ENCODE measurements around the gene PLCB1.
A peak's percentile ranks its signal among the peaks of the same experiment; 100 is the strongest.

Gene PLCB1

GRCh38 chr20:8310618-8311017 lies 178.6 kb downstream of the PLCB1 start:
- no peak for DNase-seq (ENCODE audit: low read depth)

GRCh38 chr20:8313073-8313472 lies 181.0 kb downstream of the PLCB1 start:
- H3K4me3 ChIP-seq (ENCODE audit: low read depth, low read length), result no peak overlapping the region
- TF ChIP-seq MYC (IDR thresholded peaks at IDR 0.05; ENCODE audit: low read depth, low read length), result no peak
- TF ChIP-seq POLR2A (IDR thresholded peaks at IDR 0.05; ENCODE audit: extremely low read depth, insufficient read length), result no peak
- no peak for TF ChIP-seq CTCF (IDR thresholded peaks at IDR 0.05; ENCODE audit: low read depth, low read length)
- no peak for TF ChIP-seq MAX (IDR thresholded peaks at IDR 0.05; ENCODE audit: low read depth, low read length)
- no peak for DNase-seq (ENCODE audit: low read depth)

More at GRCh38 chr20:8310618-8311017, 178.6 kb downstream of the PLCB1 start:
- no peak for TF ChIP-seq MAX (IDR thresholded peaks at IDR 0.05; ENCODE audit: low read depth, low read length)
- TF ChIP-seq POLR2A (IDR thresholded peaks at IDR 0.05; ENCODE audit: extremely low read depth, insufficient read length), result no peak
- TF ChIP-seq CTCF (IDR thresholded peaks at IDR 0.05; ENCODE audit: low read depth, low read length), result no peak
- H3K4me3 ChIP-seq (ENCODE audit: low read depth, low read length), result no peak overlapping the region

- no peak overlapping the region for H3K4me3 ChIP-seq (ENCODE audit: low read depth, low read length)
- DNase-seq (ENCODE audit: low read depth), result no peak
- TF ChIP-seq MYC (IDR thresholded peaks at IDR 0.05; ENCODE audit: low read depth, low read length), result no peak
- TF ChIP-seq MAX (IDR thresholded peaks at IDR 0.05; ENCODE audit: low read depth, low read length), result no peak
- no peak for TF ChIP-seq POLR2A (IDR thresholded peaks at IDR 0.05; ENCODE audit: extremely low read depth, insufficient read length)
- no peak for TF ChIP-seq CTCF (IDR thresholded peaks at IDR 0.05; ENCODE audit: low read depth, low read length)
Measured at GRCh38 chr20:8315639-8316573, 183.8 kb downstream of the PLCB1 start.

- DNase-seq (ENCODE audit: low read depth), result no peak
- TF ChIP-seq POLR2A (IDR thresholded peaks at IDR 0.05; ENCODE audit: extremely low read depth, insufficient read length), result no peak
- no peak for TF ChIP-seq MAX (IDR thresholded peaks at IDR 0.05; ENCODE audit: low read depth, low read length)
- TF ChIP-seq MYC (IDR thresholded peaks at IDR 0.05; ENCODE audit: low read depth, low read length), result no peak
- TF ChIP-seq CTCF (IDR thresholded peaks at IDR 0.05; ENCODE audit: low read depth, low read length), result no peak
- no peak overlapping the region for H3K4me3 ChIP-seq (ENCODE audit: low read depth, low read length)
Measured at GRCh38 chr20:8317448-8317847, 185.4 kb downstream of the PLCB1 start.

GRCh38 chr20:8318965-8319625 lies 187.0 kb downstream of the PLCB1 start:
- no peak overlapping the region for H3K4me3 ChIP-seq (ENCODE audit: low read depth, low read length)
- DNase-seq (ENCODE audit: low read depth), result peak; percentile 15
- TF ChIP-seq MAX (IDR thresholded peaks at IDR 0.05; ENCODE audit: low read depth, low read length), result no peak
- TF ChIP-seq POLR2A (IDR thresholded peaks at IDR 0.05; ENCODE audit: extremely low read depth, insufficient read length), result no peak
- TF ChIP-seq MYC (IDR thresholded peaks at IDR 0.05; ENCODE audit: low read depth, low read length), result no peak
- TF ChIP-seq CTCF (IDR thresholded peaks at IDR 0.05; ENCODE audit: low read depth, low read length), result no peak
